HG03097 (cell line): ENCODE results near the gene PRSS53.

Source experiments
- ATAC-seq: cut with Tn5 transposase; IDR thresholded peaks from one replicate; pipeline ENCODE4 v1.9.1; 2021; ENCODE audit not compliant: unreplicated experiment, low FRiP score

The PRSS53 gene

GRCh38 chr16:31055613-31056012 lies 33.1 kb downstream of the PRSS53 start:
- no peak for ATAC-seq

DNA sequence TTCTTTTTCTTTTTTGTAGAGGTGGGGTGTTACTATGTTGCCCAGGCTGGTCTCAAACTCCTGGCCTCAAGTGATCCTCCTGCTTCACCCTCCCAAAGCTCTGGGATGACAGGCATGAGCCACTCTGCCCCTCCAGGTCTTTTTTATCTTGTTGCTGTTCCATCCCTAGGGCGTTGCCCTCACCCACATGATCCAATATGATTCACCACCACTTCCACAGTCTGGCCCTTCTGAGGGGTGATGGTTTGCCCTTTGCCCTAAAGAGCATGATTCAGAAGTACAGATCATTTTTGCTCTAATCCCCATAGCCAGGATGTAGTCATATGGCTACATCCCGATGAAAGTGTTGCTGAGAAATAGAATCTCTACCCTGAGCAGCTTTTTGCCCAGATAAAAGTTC lies 36.6 kb downstream of the PRSS53 start:
- ATAC-seq = no peak

DNA sequence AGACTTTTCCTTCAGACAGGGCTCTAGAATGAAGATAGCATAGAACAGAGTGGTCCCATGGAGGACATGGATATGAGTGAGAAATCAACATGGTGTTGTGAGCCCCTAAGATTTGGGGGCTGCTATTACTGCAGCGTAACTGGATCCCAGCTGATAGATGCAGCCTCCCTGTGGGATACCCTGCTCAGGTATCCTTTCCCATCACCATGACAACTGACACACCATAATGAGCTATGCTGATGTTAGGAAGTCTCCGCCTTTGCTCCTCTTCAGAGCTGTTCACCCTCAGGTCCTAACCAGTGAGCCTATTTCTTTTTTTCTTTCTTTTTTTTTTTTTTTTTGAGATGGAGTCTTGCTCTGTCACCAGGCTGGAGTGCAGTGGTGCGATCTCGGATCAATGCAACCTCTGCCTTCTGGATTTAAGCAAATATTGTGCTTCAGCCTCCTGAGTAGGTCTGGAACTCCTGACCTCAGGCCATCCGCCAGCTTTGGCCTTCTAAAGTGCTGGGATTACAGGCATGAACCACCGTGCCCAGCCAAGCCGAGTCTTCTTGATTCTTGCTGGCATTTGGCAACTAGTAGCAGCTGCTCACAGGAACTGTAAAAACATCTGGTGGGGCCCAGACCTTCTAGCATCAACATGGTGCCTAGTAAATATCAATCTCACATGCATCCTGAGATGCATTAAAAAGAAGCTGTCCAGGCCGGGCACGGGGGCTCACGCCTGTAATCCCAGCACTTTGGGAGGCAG lies 38.3 kb downstream of the PRSS53 start:
- no peak for ATAC-seq

DNA sequence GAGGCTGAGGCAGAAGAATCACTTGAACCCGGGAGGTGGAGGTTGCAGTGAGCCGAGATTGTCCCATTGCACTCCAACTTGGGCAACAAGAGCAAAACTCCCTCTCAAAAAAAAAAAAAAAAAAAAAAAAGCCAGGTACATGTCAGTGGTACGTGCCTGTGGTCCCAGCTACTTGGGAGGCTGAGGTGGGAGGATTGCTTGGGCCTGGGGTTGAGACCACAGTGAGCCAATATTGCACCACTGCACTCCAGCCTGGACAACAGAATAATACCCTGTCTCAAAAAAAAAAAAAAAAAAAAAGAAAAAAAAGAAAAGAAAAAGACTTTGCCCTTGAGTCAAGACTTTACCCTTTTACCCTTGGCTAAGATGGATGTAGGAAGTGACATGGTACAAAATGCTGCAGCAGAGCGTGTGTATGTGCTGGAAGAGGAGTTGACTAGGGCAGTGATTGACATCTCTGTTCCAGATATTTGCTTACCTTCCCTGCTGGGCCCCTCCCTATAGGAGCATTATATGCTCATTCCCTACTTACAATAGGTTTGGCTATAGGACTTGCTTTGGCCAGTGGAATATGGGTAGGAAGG lies 44.8 kb downstream of the PRSS53 start:
- ATAC-seq = no peak

DNA sequence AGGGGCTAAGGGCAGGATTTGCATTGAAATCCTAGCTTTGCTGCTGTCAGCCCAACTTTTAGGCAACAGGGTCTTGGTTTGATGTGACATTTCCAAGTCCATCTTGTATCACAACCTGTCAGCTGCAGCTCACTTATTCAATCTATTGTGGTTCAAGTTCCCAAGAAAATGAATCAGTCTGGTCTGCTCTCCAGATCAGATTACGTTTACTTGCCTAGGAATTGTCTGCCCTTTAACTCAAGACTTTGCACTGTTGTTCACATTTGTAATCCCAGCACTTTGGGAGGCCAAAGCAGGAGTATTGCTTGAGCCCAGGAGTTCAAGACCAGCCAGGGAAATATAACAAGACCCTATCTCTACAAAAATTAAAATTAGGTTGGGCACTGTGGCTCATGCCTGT lies 45.4 kb downstream of the PRSS53 start:
- ATAC-seq = no peak

DNA sequence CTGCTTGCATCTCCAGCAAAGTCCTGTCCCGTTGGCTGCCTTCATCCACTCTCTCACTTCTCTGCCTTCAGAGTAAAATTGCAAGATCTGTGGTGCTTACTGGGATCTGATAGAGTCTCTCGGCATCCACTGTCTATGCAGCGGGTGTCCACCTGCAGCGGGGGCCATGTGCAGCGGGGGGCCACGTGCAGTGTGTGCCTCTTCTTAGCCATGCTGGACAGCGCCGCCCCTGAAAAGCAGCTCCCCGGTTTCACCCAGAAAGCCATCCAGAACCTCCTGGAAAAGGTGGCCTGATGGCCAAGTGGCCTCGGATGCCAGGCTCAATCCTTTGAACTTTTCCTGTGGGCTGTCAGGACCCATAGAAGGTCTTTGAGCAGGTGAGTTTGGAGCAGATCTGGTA lies 45.9 kb downstream of the PRSS53 start:
- ATAC-seq = no peak

DNA sequence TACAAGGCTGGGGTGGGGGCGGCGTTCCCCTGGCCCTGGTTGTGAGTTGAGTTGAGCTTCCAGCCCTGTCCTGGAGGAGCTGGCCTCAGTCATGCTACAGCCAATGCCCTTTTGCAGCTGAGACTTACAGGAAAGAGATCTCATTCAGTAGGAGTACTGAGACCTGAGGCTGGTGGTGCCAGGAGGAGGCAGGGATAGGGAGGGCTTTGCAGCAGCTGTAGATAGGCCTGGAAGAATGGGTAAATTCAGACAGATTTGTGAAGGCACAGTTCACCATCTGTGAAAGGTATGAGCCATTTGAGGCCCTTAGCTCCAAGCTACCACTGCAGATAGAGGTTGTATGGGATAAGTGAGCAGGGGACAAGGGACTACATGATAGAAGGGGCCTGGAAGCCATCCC lies 49.8 kb downstream of the PRSS53 start:
- no peak for ATAC-seq

GRCh38 chr16:31036691-31037090 lies 52.1 kb downstream of the PRSS53 start:
- no peak for ATAC-seq

DNA sequence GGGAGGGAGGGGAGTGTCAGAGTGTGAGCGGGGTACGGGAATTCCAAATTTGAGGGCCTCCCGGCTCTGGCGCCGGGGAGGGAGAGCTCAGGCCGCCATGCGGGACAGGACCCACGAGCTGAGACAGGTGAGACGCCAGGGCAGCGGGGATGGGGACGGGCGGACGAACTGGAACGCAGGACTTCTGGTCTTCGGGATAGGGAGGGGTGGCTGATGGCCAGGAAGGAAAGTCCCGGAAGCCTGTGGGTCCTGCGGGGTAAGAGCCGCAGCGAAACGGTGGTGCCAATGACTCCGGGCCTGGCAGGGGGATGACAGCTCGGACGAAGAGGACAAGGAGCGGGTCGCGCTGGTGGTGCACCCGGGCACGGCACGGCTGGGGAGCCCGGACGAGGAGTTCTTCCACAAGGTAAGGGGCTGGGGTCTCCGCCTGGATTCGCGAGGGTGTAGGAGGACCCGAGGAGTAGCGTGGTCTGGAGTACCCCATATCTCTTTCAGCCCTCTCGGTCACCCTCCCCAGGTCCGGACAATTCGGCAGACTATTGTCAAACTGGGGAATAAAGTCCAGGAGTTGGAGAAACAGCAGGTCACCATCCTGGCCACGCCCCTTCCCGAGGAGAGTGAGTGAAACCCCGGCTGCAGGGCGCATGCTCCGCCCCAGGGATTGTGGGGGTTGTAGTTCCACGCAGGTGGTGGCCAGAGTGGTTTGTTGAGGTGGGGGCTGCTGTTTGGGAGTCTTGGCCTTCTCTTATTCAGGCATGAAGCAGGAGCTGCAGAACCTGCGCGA lies 54.8 kb downstream of the PRSS53 start:
- ATAC-seq = peak; percentile 46
